Activated CD4-positive, CD25-positive, alpha-beta regulatory T cell treated with anti-CD3 and anti-CD28 coated beads, Interleukin-2, amount 50 U/mL, for 16 hours (primary cell): ENCODE measurements around the gene IKBKE.
"Not testable (repeated sequence)": the region's sequence is repeated elsewhere in the genome, so short reads cannot be mapped to it uniquely, and the experiment has no call there.

ENCODE experiments used
- DNase-seq: peaks from one replicate; pipeline ENCODE4 v3.0.0-alpha.2; 2020; ENCODE audit warnings: low read depth, low spot score

Gene IKBKE

DNA sequence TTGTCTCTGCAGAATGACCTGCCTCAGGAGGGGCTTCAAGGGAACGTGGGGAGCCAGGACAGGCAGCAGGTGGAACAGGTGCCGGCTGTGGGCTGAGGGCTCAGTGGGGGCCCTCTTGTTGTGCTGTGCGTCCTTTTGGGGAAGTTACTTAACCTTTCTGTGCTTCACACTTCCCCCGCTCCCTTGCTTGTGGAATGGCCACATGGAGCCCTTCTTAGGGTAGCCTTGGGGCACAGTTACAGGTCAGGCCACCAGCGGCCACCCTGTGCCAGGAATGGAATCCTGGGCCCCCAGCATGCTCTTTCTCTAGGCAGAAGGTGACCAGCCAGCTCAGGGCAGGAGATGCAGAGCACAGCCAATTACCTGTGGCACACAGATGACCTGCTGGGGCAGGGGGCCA, 2.6 kb downstream of the IKBKE start:
- no peak for DNase-seq

DNA sequence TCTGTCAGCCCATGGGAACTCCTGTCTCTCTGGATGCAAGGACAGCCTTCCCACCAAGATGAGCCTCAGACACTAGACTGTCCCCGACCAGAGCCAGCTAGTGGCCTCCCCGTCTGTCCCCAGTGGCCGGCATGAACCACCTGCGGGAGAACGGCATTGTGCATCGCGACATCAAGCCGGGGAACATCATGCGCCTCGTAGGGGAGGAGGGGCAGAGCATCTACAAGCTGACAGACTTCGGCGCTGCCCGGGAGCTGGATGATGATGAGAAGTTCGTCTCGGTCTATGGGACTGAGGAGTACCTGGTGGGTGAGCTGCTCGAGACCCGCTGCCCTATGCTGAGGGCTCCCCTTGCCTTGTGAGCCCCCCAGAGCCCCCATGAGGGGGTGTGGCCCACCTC, 5.8 kb downstream of the IKBKE start:
- no peak for DNase-seq

DNA sequence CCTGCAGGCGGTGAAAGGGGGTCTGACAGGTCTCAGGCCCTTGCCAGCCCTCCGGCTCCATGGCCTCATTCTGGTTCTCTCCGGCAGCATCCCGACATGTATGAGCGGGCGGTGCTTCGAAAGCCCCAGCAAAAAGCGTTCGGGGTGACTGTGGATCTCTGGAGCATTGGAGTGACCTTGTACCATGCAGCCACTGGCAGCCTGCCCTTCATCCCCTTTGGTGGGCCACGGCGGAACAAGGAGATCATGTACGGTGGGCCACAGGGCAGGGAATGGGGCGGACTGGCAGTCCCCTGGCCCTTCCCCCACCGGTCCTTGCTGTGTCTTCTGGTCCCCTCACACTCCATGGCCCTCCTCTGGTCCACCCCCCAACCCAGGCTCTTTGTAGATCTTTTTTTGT, 6.3 kb downstream of the IKBKE start:
- no peak for DNase-seq

DNA sequence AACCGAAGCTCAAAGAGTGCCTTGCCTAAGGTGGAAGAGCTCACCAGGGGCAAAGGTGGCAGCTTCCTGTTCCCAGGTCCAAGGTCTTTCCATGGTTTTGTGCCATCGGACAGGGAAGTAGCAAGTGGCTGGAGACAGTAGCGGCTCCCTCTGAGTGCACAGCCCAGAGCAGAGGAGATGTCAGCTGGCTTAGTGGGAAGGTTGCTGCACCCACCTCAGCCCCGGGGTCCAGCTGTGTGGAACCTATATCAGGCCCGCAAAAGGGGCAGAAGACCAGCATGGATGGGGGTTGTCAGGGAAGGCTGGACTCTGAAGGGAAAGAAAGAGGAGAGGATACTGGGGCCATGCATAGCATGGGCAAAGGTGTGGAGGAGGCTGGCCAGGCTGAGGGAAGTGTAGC, 6.8 kb downstream of the IKBKE start:
- no peak for DNase-seq

DNA sequence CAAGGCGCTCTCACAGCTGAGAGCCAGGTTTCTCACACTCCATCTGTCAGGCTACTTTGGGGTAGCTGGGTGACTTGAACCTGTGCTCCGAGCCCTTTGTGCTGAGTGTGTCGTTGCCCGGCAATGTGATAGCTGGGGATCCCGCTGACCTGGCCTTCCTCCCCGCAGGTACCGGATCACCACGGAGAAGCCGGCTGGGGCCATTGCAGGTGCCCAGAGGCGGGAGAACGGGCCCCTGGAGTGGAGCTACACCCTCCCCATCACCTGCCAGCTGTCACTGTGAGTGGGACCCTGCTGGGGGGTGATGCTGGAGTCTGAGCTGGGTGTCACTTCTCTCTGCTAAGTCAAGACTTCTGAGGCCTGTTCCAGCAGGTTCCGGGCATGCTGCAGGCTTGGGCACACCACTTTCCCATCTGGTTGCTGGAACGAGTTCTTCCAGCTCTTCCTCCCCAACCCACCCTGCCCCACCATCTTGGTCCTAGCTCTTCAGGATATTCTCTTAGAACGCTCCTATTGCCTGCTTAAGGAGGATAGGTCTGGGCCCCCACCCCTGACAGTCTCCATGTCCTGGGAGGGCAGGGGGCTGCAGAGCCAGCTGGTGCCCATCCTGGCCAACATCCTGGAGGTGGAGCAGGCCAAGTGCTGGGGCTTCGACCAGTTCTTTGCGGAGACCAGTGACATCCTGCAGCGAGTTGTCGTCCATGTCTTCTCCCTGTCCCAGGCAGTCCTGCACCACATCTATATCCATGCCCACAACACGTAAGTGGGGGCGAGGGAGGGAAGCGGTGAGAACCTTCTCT, 7.5 kb downstream of the IKBKE start:
- no peak for DNase-seq

DNA sequence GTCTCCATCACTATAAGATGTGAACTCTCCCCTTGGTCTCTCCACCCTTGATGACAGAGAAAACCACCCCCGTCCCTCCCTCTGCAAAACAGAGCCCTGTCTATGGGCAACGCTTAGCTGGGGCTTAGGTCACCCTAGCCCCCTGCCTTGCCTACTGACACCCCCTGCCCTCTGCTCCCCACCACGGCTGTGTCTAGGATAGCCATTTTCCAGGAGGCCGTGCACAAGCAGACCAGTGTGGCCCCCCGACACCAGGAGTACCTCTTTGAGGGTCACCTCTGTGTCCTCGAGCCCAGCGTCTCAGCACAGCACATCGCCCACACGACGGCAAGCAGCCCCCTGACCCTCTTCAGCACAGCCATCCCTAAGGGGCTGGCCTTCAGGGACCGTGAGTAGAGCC, 8.5 kb downstream of the IKBKE start:
- DNase-seq: no peak

DNA sequence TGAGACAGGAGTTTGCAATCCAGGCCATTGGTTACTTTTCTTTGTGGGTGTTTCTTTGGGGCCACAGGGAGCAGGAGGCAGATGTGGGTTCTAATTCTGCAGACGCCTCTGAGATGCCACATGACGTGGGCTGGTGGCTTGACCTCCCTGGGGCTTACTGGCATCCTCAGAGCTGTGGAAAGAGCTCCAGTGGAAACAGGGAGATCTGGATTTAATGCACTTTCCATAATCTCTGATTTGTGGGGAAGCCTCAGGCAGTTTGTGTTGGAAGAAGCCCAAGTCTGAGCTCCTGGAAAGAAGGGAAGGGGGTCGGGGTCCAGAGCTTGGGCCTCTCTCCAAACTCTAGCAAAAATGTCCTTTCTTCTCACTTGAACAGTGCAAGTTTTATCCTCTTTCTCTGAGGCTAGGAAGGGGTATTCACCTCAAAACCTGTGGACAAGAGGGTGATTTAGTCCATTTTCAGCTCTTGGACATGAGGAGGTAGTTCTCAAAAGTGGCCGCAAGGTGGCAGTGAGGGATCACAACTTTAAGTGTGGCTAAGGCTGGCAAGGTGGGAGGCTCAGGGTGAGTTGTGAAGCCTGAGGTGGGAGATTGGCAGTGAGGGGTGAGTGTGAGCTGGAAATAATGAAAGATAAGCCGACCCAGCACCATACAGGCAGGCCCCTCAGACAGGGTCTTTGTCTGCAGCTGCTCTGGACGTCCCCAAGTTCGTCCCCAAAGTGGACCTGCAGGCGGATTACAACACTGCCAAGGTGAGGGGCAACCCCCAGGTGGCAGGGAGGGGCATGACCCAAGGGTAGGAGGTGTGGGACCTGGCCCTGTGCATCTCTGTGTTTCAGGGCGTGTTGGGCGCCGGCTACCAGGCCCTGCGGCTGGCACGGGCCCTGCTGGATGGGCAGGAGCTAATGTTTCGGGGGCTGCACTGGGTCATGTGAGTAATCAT, 9.2 kb downstream of the IKBKE start:
- DNase-seq: no peak

DNA sequence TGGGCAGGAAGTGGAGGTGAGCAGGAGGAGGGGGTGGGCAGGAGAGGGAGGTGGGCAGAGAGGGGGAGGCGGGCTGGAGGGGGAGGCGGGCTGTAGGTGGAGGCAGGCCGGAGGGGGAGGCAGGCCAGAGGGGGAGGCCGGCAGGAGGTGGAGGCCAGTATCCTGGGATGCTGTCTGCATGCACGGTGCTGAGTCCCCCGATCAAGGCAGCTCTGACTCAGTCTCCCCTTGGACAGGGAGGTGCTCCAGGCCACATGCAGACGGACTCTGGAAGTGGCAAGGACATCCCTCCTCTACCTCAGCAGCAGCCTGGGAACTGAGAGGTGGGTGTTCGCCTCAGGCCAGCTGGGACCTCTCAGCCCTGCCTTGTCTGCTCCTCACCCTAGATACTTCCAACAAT, 9.9 kb downstream of the IKBKE start:
- no peak for DNase-seq

DNA sequence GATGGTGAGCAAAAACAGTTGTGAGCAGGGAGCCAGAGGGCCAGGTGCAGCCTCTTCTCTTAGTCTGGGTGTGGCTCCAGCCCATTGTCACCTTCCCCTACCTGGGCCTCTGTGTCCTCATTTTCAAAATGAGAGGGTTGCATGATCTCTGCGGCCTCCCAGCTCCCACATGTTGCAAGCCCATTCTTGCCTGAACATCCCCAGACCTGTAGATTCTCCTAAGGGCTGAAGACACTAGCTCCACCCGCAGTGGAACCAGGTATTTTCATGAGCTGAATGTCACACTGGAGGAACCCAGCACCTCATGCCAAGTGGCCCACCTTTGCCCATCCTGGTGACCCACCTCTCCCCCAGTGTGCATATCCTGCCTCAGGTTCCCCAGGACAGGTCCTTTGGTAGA, 12.3 kb downstream of the IKBKE start:
- no peak for DNase-seq

DNA sequence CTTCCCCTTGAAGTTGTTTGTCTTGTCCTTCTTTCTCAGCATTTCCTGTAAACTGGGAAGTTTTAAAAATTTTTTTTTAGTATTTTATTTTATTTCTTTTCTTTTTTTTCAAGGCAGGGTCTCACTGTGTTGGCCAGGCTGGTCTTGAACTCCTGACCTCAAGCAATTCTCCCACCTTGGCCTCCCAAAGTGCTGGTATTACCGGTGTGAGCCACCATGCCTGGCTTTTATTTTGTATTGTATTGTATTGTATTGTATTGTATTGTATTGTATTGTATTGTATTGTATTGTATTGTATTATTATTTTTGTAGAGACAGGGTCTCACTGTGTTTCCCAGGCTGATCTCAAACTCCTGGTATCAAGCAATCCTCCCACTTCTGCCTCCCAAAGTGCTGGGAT, 13.6 kb downstream of the IKBKE start:
- not testable (repeated sequence) for DNase-seq

DNA sequence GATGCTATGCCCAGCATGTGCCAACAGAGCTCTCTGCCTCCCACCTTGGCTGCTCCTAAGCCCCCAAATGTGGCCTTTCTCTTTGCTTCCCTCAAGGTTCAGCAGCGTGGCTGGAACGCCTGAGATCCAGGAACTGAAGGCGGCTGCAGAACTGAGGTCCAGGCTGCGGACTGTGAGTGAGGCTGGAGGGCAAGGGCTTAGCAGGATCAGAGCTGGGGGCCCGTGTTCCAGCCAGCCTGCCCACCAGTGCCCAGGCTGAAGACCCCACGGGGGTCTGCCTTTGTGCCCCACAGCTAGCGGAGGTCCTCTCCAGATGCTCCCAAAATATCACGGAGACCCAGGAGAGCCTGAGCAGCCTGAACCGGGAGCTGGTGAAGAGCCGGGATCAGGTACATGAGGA, 14.6 kb downstream of the IKBKE start:
- no peak for DNase-seq

DNA sequence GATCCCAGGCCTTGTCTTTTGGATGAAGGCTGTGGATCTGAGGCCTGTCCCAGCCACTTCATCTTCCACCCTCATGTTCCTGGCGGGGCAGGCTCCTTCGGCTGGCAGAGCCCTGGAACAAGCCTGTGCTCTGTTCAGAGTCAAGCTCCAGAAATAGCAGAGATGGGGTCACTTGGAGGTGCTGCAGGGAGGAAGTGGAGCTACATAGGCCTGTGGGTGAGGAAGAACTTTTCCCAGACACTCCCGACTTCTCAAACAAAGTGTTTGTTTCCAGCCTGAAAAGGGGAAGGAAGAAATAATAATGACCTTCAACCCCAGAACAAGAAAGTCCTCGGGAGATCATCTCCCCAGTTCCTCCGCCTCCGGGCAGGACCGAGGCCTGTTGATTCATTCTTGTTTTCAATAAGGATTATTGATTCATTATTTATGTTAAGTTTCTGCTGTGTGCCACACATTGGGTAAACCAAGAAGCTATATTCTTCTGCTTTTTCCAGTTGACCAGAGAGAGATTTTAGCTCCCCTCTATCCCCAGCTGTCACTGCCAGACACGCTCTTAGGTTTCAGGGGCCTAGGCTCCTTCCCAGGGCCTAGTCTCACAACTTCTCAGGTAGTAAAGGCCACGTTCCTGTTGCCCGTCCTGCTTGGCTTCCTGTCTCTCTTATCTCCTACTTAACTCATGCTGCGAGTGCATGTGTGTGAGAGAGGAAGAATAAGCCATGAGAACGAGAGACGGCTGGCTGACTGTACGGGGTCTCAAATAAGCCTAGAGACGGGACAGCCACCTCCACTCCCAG, 16.9 kb downstream of the IKBKE start:
- no peak for DNase-seq

DNA sequence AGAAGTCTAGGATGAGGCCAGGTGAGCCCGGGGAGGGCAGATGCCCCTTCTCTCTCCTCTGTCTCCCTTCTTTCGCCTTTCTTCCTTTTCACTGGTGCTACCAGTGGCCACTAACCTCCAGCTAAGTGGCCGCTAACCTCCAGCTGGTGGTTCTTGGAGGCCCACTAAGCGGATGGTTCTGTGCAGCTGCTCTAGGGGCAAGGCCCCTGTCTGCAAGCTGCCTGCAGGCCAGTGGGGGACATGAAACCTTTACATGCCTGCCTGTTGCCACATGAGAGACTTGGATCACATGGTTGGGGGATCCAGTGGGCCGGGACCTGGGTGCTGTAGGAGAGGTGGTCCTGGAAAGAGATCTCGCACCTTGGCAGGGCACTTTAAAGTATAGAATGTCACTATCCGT, 17.7 kb downstream of the IKBKE start:
- DNase-seq: no peak

DNA sequence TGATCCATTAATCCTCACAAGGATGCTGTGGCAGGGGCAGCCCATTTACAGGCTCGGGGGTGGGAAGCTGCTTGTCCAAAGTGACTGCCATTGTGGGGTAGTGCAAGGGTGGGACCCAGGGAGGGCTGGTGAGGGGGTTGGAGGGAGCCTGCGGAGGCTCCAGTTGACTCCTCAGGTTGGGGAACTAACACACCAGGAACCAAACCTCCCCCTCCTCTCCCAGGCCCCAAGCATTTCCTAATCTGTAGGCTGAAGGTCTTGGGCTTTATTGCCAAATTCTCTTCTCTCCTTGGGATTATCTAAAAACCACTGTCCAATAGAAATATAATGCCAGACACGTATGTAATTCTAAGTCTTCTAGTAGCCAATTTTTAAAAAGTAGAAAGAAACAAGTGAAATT, 18.2 kb downstream of the IKBKE start:
- no peak for DNase-seq

DNA sequence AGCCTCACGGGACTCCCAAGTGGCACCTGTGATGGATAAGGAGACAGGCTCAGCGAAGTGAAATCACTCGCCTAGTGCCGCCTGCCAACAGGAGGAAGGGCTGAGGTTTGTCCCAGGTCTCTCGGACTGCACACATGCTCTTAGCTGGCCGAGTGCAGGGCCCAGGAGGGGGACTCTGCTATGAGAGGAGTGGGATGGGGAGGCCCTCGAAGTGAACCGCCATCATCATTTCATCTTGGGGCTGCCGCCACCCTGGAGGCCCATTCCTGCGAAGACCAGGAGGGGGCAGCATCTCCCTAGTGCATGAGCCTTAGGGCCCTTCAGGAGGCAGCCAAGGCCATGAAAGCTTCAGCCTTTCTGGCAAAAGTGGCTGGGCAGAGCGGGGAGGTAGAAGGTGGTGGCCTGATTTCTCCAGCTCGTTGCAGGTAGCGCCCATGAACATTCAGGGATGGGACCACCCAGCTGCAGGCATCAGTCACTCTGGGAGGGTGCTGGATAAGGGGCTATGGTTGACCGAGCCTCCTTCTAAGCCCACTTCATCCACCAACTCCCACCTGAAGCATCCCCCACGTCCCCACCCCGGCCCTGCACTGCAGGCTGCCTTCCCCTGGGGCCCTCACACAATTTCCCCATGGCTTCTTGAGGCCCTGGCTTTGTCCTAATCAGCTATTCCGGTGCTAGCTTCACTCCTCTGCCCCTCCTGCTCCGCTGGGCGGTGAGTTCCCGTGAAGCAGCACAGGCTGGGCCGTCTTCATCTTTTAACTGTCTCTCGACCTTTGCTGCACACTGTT, 19.9 kb downstream of the IKBKE start:
- DNase-seq: peak; percentile 47

DNA sequence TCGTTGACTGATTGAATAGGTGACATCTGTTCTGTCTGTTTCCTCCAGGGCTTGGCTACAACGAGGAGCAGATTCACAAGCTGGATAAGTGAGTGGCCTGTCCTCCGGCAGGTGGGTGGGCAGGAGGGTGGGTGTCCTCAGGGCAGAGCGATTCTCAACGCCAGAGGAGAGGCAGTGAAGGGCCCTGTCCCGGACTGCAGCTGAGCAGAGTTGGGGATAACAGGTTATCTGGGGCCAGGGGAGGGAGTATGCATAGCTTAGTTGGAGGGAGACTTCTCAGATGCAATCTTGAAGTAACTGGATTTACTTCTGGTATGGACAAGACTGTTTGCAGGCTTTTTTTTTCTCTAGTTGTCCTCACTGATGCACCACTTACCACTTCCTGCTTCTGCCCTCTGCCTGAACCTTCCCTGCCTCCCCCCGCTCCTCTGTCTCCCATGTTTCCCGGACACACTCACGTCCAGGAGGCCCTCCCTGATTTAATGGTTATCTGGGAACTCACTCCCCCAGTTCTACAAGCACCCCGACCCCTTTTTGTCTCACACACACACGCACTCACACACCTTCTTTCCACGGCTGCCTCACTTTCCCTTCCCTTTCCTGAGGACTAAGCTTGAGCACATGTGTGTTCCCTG, 20.6 kb downstream of the IKBKE start:
- no peak for DNase-seq

DNA sequence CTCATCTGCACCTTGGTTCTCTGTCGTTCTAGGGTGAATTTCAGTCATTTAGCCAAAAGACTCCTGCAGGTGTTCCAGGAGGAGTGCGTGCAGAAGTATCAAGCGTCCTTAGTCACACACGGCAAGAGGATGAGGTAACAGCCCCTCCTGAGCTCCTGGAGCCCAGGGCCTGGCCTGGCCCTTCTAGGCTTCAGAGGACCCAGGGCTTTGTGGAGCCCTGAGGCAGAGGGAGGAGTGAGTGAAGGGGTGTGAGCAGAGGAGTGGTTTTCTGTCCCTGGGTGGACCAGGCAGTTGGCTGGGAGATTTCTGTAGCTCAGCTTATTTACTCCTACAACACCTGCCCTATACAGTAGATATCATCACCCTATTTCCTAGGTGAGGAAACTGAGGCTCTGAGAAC, 21.3 kb downstream of the IKBKE start:
- DNase-seq: no peak

DNA sequence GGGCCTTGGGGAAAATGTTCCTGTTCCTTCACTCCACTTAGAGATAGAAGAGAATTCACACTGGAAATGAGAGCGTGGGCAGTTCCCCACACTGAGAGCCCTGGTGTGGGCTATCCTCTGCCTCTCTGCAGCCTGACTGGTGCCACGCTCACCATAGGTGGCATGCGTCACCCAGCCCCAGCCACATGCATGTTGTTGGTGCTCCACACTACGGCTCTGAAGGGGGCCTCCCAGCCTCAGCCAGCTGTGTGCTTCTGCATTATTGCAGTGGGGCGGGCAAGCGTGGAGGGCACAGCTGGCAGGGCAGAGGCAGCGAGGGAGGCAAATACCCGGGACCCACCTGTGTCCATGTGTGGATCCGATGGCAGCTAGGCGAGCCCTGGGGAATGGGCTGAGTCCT, 22.3 kb downstream of the IKBKE start:
- no peak for DNase-seq

DNA sequence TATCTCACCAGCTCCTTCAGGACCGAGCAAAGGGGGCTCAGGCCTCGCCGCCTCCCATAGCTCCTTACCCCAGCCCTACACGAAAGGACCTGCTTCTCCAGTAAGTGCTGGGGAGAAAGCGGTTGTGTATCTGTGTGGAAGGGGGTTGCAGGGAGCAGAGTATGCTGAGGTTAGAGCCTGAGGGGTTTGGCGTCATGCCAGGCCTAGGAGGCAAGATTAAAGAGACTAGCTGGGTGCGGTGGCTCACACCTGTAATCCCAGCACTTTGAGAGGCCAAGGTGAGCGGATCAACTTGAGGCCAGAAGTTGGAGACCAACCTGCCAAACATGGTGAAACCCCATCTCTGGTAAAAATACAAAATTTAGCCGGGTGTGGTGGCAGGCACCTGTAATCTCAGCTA, 23.0 kb downstream of the IKBKE start:
- no peak for DNase-seq

DNA sequence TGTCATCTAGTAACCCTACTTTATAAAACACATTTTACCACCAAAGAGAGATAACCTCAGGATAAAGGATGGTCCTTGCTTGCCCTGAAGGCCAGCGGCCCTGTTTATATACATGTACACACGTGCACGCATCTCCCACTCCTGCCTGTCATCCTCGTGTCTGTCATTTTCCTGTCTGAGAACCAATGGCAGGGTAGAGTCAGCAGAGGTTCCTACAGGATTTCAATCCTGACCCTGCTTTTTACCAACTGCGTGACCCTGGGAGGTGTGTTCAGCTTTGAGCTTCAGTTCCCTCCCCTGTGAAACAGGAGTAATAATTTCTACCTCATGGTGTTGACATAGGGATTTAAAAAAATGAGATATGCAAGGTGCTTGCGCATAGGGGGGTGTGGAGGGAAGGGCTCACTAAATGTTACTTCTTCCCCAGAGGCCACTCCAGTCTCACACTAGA, 24.8 kb downstream of the IKBKE start:
- DNase-seq: no peak
